IMR-90 (cell line): ENCODE results near the gene ARMC9. TPM values are rescaled to one million over a fixed set of nuclear protein-coding genes. Genes with fewer than 3 reads are reported as not detected.

ENCODE experiments used
- ATAC-seq: fragments of 200-7000 bp; cut with Tn5 transposase; 2 replicates; pipeline ENCODE4 v1.9.1; 2020; ENCODE audit warnings: low read depth, mild to moderate bottlenecking, moderate library complexity
- BruUV-seq: library from RNA; stranded (reverse); fragments of 400-500 nt; replicated peaks from 2 replicates; lab custom pipeline; 2021; lab: Mats Ljungman, UMichigan
- CTCF ChIA-PET: fragments of 300-600 bp; formaldehyde crosslinking; extraction: SDS; loops from one replicate; lab custom pipeline; 2021; ENCODE audit warnings: antibody characterized with exemption; lab: Yijun Ruan, JAX
- POLR2A ChIA-PET: fragments of 300-600 bp; sonication (Branson Sonifier 250); formaldehyde crosslinking; loops from one replicate; lab custom pipeline; 2022; ENCODE audit warnings: antibody characterized with exemption; ENCODE audit not compliant: unreplicated experiment; lab: Charles Lee
- DNase-seq: peaks from one replicate; pipeline ENCODE4 v3.0.0; 2013
- H2AFZ ChIP-seq: replicated peaks from 2 replicates; pipeline ENCODE3; 2013; ENCODE audit warnings: low read length, mild to moderate bottlenecking; ENCODE audit not compliant: poor library complexity
- H2AK5ac ChIP-seq: 2 replicates; pipeline ENCODE4 v1.6.1; 2013; ENCODE audit warnings: low read depth, low read length, inconsistent platforms
- H2AK9ac ChIP-seq: replicated peaks from 2 replicates; pipeline ENCODE3; 2013; ENCODE audit warnings: mild to moderate bottlenecking, low read depth, low read length, moderate library complexity; ENCODE audit not compliant: poor library complexity
- H2BK120ac ChIP-seq: 2 replicates; pipeline ENCODE4 v1.6.1; 2013; ENCODE audit warnings: low read depth, low read length, inconsistent platforms
- H2BK15ac ChIP-seq: 3 replicates; pipeline ENCODE4 v1.6.1; 2013; ENCODE audit warnings: low read depth, low read length, inconsistent platforms
- H2BK20ac ChIP-seq: 2 replicates; pipeline ENCODE4 v1.6.1; 2013; ENCODE audit warnings: low read depth, mild to moderate bottlenecking, inconsistent platforms, low read length, moderate library complexity
- H2BK5ac ChIP-seq: 2 replicates; pipeline ENCODE4 v1.6.1; 2013; ENCODE audit warnings: mild to moderate bottlenecking, low read depth, low read length, inconsistent platforms; ENCODE audit not compliant: poor library complexity, severe bottlenecking
- H3K14ac ChIP-seq: replicated peaks from 2 replicates; pipeline ENCODE4 v1.6.1; 2013; ENCODE audit warnings: low read depth, low read length, inconsistent platforms
- H3K18ac ChIP-seq: 2 replicates; pipeline ENCODE4 v1.6.1; 2013; ENCODE audit warnings: low read depth, low read length, control low read depth
- H3K23ac ChIP-seq: 2 replicates; pipeline ENCODE4 v1.6.1; 2013; ENCODE audit warnings: low read depth, low read length, inconsistent platforms
- H3K27ac ChIP-seq: 2 replicates; pipeline ENCODE4 v1.5.1; 2013; ENCODE audit warnings: mild to moderate bottlenecking, control low read depth, low read length; ENCODE audit not compliant: insufficient read depth
- H3K27me3 ChIP-seq: 2 replicates; pipeline ENCODE4 v1.6.1; 2013; ENCODE audit warnings: low read length; ENCODE audit not compliant: control insufficient read depth, insufficient read depth
- H3K36me3 ChIP-seq: 2 replicates; pipeline ENCODE4 v1.6.1; 2013; ENCODE audit warnings: low read length, mixed read lengths; ENCODE audit not compliant: control insufficient read depth, insufficient read depth
- H3K4ac ChIP-seq: 2 replicates; pipeline ENCODE4 v1.6.1; 2013; ENCODE audit warnings: low read depth, low read length, inconsistent platforms
- H3K4me1 ChIP-seq: 2 replicates; pipeline ENCODE4 v1.6.1; 2013; ENCODE audit warnings: low read length, mixed read lengths; ENCODE audit not compliant: control insufficient read depth, insufficient read depth
- H3K4me2 ChIP-seq: 2 replicates; pipeline ENCODE4 v1.6.1; 2013; ENCODE audit warnings: low read depth, mild to moderate bottlenecking, control low read depth, low read length, moderate library complexity
- H3K4me3 ChIP-seq: 2 replicates; pipeline ENCODE4 v1.5.1; 2013; ENCODE audit warnings: low read depth, mild to moderate bottlenecking, control low read depth, low read length, moderate library complexity; ENCODE audit not compliant: insufficient read depth
- H3K56ac ChIP-seq: 2 replicates; pipeline ENCODE4 v1.6.1; 2013; ENCODE audit warnings: low read length, inconsistent platforms; ENCODE audit not compliant: insufficient read depth; ENCODE audit errors: extremely low read depth
- H3K79me1 ChIP-seq, 2 experiments: 2 replicates each; pipeline ENCODE4 v1.6.1; 2013; ENCODE audit warnings: low read length in 2 of 2, inconsistent platforms in 1 of 2, low read depth in 1 of 2
- H3K9ac ChIP-seq: 2 replicates; pipeline ENCODE4 v1.6.1; 2013; ENCODE audit warnings: low read depth, low read length, control low read depth
- H3K9me1 ChIP-seq: 2 replicates; pipeline ENCODE4 v1.6.1; 2013; ENCODE audit warnings: low read length, inconsistent platforms; ENCODE audit not compliant: insufficient read depth
- H3K9me3 ChIP-seq: 2 replicates; pipeline ENCODE4 v1.6.1; 2013; ENCODE audit warnings: low read length; ENCODE audit not compliant: control insufficient read depth, insufficient read depth
- H4K20me1 ChIP-seq: 2 replicates; pipeline ENCODE4 v1.6.1; 2013; ENCODE audit warnings: low read length, inconsistent platforms; ENCODE audit not compliant: insufficient read depth
- H4K5ac ChIP-seq: 2 replicates; pipeline ENCODE4 v1.6.1; 2013; ENCODE audit warnings: mild to moderate bottlenecking, low read depth, low read length, control low read depth
- H4K8ac ChIP-seq, 2 experiments: 2 replicates each; pipeline ENCODE4 v1.6.1; 2013; ENCODE audit warnings: low read depth in 2 of 2, low read length in 2 of 2, control low read depth in 1 of 2, inconsistent platforms in 1 of 2
- H4K91ac ChIP-seq: 2 replicates; pipeline ENCODE4 v1.6.1; 2013; ENCODE audit warnings: low read depth, low read length, inconsistent platforms; ENCODE audit not compliant: insufficient read depth
- BHLHE40 ChIP-seq: fragments of 150-350 bp; IDR thresholded peaks from 2 replicates; pipeline ENCODE4 v1.6.1; 2016; ENCODE audit warnings: mild to moderate bottlenecking, low read depth, low read length
- CEBPB ChIP-seq: IDR thresholded peaks from 2 replicates; pipeline ENCODE4 v1.6.1; 2012; ENCODE audit warnings: low read depth, low read length, improper control_type of control experiment
- CHD1 ChIP-seq: IDR thresholded peaks from 2 replicates; pipeline ENCODE4 v1.6.1; 2012; ENCODE audit warnings: low read depth, low read length, improper control_type of control experiment
- FOS ChIP-seq: fragments of 150-350 bp; IDR thresholded peaks from 2 replicates; pipeline ENCODE4 v1.6.1; 2016; ENCODE audit warnings: low read depth, low read length
- MAFK ChIP-seq: IDR thresholded peaks from 2 replicates; pipeline ENCODE4 v1.6.1; 2012; ENCODE audit warnings: low read depth, low read length, improper control_type of control experiment
- MAZ ChIP-seq: IDR thresholded peaks from 2 replicates; pipeline ENCODE4 v1.6.1; 2012; ENCODE audit warnings: low read depth, mild to moderate bottlenecking, low read length, improper control_type of control experiment, moderate library complexity, borderline replicate concordance
- MXI1 ChIP-seq: IDR thresholded peaks from 2 replicates; pipeline ENCODE4 v1.6.1; 2012; ENCODE audit warnings: low read depth, mild to moderate bottlenecking, low read length, moderate library complexity, borderline replicate concordance
- NFE2L2 ChIP-seq: fragments of 150-350 bp; IDR thresholded peaks from 2 replicates; pipeline ENCODE4 v1.6.1; 2016; ENCODE audit warnings: low read depth, mild to moderate bottlenecking, low read length
- POLR2A ChIP-seq: IDR thresholded peaks from 2 replicates; pipeline ENCODE4 v1.6.1; 2012; ENCODE audit warnings: mild to moderate bottlenecking, low read depth, low read length
- RAD21 ChIP-seq: IDR thresholded peaks from 2 replicates; pipeline ENCODE4 v1.6.1; 2012; ENCODE audit warnings: low read length, improper control_type of control experiment
- RCOR1 ChIP-seq: IDR thresholded peaks from 2 replicates; pipeline ENCODE4 v1.6.1; 2012; ENCODE audit warnings: mild to moderate bottlenecking, low read length, improper control_type of control experiment; ENCODE audit not compliant: insufficient replicate concordance
- RFX5 ChIP-seq: IDR thresholded peaks from 2 replicates; pipeline ENCODE4 v1.8.0; 2012; ENCODE audit warnings: low read depth, mild to moderate bottlenecking, low read length, moderate library complexity
- SMC3 ChIP-seq: fragments of 150-350 bp; IDR thresholded peaks from 2 replicates; pipeline ENCODE4 v1.6.1; 2016; ENCODE audit warnings: low read depth, mild to moderate bottlenecking, antibody characterized with exemption, low read length, moderate library complexity
- WGBS, 2 experiments: methylation state at CpG; one replicate each; pipeline versions ENCODE4 v1.1.5 to v1.1.7; 2013; ENCODE audit warnings: missing lambda C conversion rate in 2 of 2; ENCODE audit not compliant: insufficient read length in 1 of 2; ENCODE audit errors: extremely low coverage in 2 of 2; 5-methylcytosine and 5-hydroxymethylcytosine counted together
- dilution Hi-C: fragments of 300-500 bp; cut with HindIII; formaldehyde crosslinking; loops from one replicate; pipeline ENCODE4 v1.14.3; 2018; ENCODE audit warnings: low sequenced_read_pairs; ENCODE audit not compliant: unreplicated experiment
- in situ Hi-C: fragments of 300-500 bp; cut with MboI; formaldehyde crosslinking; loops from 3 replicates; pipeline ENCODE4 v1.14.3; 2019; ENCODE audit warnings: low sequenced_read_pairs, inconsistent platforms, mixed read lengths
- intact Hi-C: fragments of 100-400 bp; cut with micrococcal nuclease; formaldehyde crosslinking; loops from 2 replicates; pipeline ENCODE4 v1.10.0; 2022
- polyA plus RNA-seq, 3 experiments: library from polyadenylated mRNA; depleted of rRNA; stranded (reverse); fragments of >200 nt; gene quantifications; 2 replicates each; pipeline ENCODE4 v1.2.3, GENCODE V29; 2012; ENCODE audit warnings: low replicate concordance in 1 of 3
- total RNA-seq: library from RNA; depleted of rRNA; stranded (reverse); fragments of >200 nt; gene quantifications from 2 replicates; pipeline ENCODE4 v1.2.3, GENCODE V29; 2012
- TF ChIP-seq, protein P1 (sequence below): fragments of 150-350 bp; IDR thresholded peaks from 2 replicates; pipeline ENCODE4 v1.6.1; 2017; ENCODE audit warnings: mild to moderate bottlenecking, antibody characterized with exemption, low read length, low read depth
- TF ChIP-seq, protein P2 (sequence below): fragments of 150-350 bp; IDR thresholded peaks from 2 replicates; pipeline ENCODE4 v1.6.1; 2016; ENCODE audit warnings: low read depth, mild to moderate bottlenecking, low read length, moderate library complexity, borderline replicate concordance
- TF ChIP-seq, protein P3 (sequence below): conservative IDR thresholded peaks from 2 replicates; pipeline ENCODE4 v1.5.1; 2012; ENCODE audit warnings: mild to moderate bottlenecking, low read depth, low read length, improper control_type of control experiment

Gene ARMC9
- total and polyA plus RNA-seq, 2 of the 4 experiments (the other 2 are of a cell fraction), result 36.0 to 46.6 TPM

DNA sequence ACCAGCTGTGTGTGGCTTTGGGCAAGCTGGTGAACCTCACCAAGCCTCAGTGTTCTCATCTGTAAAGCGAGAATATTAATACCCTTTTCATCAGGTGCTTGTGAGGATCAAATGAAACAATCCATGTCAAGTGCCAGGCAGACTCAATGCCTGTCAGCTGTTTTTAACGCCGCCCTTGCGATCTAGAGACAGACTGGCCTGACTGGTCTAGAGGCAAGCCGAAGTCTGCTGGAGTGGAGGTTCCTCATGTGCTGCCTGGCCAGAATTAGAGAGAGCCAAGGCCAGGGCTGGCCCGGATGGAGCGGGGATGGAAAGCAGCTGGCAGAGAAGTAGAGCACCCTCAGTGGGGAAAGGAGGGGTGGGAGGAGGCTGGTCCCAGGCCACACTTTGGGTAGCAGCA lies 122.6 kb downstream of the ARMC9 start:
- Histone ChIP-seq H3K9me1 (peaks cover 12% of the 10 kb centered on the region), H3K27me3 (no peaks in the 10 kb centered on the region), H3K4me1 (no peaks in the 10 kb centered on the region), H2BK20ac (no peak overlapping the region), H3K9ac (no peak overlapping the region), H2AK5ac (no peak overlapping the region), H3K4me2 (no peak overlapping the region), H3K79me1 (no peaks in the 10 kb centered on the region; a peak in 1 of 4 replicates), H4K5ac (no peak overlapping the region), H4K8ac (no peak overlapping the region), H2BK5ac (no peak overlapping the region), H4K20me1 (no peaks in the 10 kb centered on the region), H2BK15ac (no peak overlapping the region), H3K14ac (no peak overlapping the region), H4K91ac (no peak overlapping the region), H3K36me3 (peaks cover 9% of the 10 kb centered on the region), H2BK120ac (no peak overlapping the region), H3K4ac (no peak overlapping the region), H3K56ac (no peak overlapping the region), H3K9me3 (no peaks in the 10 kb centered on the region), H3K4me3 (no peak overlapping the region), H3K27ac (no peak overlapping the region), H3K18ac (no peak overlapping the region), H2AFZ (no peak overlapping the region), H3K23ac (no peak overlapping the region), H2AK9ac (no peak overlapping the region)
- in situ Hi-C loops (no loop called here), intact Hi-C loops (no loop called here), dilution Hi-C loops (no loop called here)
- CTCF ChIA-PET, result interaction anchor here (0.7 to 1.4 kb wide), 2 partner anchors 68 to 91 kb away, joined by 4 to 8 read pairs; no protein-coding TSS in a partner anchor
- ATAC-seq (no peak), DNase-seq (no peak)
- BruUV-seq, result no TSS peak
- 80% methylated on average over 1 of the region's 7 CpGs; no CpG with 5 or more reads in 1 of the 2 experiments for WGBS, 2 experiments
- no peak for TF ChIP-seq CHD1
- TF ChIP-seq MAFK, result no peak
- TF ChIP-seq POLR2A, result no peak
- TF ChIP-seq, protein P1, sequence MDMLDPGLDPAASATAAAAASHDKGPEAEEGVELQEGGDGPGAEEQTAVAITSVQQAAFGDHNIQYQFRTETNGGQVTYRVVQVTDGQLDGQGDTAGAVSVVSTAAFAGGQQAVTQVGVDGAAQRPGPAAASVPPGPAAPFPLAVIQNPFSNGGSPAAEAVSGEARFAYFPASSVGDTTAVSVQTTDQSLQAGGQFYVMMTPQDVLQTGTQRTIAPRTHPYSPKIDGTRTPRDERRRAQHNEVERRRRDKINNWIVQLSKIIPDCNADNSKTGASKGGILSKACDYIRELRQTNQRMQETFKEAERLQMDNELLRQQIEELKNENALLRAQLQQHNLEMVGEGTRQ, result no peak
- no peak for TF ChIP-seq RCOR1
- no peak for TF ChIP-seq MXI1
- TF ChIP-seq CEBPB, result no peak
- no peak for TF ChIP-seq SMC3
- no peak for TF ChIP-seq FOS
- no peak for TF ChIP-seq NFE2L2
- no peak for TF ChIP-seq RFX5
- no peak for TF ChIP-seq BHLHE40
- TF ChIP-seq, protein P2, sequence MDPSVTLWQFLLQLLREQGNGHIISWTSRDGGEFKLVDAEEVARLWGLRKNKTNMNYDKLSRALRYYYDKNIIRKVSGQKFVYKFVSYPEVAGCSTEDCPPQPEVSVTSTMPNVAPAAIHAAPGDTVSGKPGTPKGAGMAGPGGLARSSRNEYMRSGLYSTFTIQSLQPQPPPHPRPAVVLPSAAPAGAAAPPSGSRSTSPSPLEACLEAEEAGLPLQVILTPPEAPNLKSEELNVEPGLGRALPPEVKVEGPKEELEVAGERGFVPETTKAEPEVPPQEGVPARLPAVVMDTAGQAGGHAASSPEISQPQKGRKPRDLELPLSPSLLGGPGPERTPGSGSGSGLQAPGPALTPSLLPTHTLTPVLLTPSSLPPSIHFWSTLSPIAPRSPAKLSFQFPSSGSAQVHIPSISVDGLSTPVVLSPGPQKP, result no peak
- TF ChIP-seq, protein P3, sequence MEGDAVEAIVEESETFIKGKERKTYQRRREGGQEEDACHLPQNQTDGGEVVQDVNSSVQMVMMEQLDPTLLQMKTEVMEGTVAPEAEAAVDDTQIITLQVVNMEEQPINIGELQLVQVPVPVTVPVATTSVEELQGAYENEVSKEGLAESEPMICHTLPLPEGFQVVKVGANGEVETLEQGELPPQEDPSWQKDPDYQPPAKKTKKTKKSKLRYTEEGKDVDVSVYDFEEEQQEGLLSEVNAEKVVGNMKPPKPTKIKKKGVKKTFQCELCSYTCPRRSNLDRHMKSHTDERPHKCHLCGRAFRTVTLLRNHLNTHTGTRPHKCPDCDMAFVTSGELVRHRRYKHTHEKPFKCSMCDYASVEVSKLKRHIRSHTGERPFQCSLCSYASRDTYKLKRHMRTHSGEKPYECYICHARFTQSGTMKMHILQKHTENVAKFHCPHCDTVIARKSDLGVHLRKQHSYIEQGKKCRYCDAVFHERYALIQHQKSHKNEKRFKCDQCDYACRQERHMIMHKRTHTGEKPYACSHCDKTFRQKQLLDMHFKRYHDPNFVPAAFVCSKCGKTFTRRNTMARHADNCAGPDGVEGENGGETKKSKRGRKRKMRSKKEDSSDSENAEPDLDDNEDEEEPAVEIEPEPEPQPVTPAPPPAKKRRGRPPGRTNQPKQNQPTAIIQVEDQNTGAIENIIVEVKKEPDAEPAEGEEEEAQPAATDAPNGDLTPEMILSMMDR, result no peak
- TF ChIP-seq MAZ, result no peak
- TF ChIP-seq RAD21, result no peak
- POLR2A ChIA-PET, result no interaction called here
